H7 (cell line): ENCODE results near the gene CHRNB1. TPM values are rescaled to one million over a fixed set of nuclear protein-coding genes. Genes with fewer than 3 reads are reported as not detected.

Experiments
- DNase-seq: peaks from one replicate; pipeline ENCODE4 v3.0.0; 2012
- H3K27me3 ChIP-seq: 2 replicates; pipeline ENCODE4 v1.6.0; 2011; ENCODE audit warnings: mild to moderate bottlenecking, low read length; ENCODE audit not compliant: control insufficient read depth, insufficient read depth
- H3K36me3 ChIP-seq: replicated peaks from 2 replicates; pipeline ENCODE4 v1.5.1; 2011; ENCODE audit warnings: low read length; ENCODE audit not compliant: control insufficient read depth, insufficient read depth
- H3K4me3 ChIP-seq: 2 replicates; pipeline ENCODE4 v1.5.1; 2011; ENCODE audit warnings: low read depth, mild to moderate bottlenecking, control low read depth, low read length, moderate library complexity; ENCODE audit not compliant: insufficient read depth
- total RNA-seq: library from RNA; depleted of rRNA; stranded (reverse); fragments of >200 nt; shearing (Covaris generic); gene quantifications from 2 replicates; pipeline ENCODE4 v1.2.3, GENCODE V29; 2014; rRNA removed

The CHRNB1 gene
- 6.6 and 6.8 TPM in 2 replicates for total RNA-seq

DNA sequence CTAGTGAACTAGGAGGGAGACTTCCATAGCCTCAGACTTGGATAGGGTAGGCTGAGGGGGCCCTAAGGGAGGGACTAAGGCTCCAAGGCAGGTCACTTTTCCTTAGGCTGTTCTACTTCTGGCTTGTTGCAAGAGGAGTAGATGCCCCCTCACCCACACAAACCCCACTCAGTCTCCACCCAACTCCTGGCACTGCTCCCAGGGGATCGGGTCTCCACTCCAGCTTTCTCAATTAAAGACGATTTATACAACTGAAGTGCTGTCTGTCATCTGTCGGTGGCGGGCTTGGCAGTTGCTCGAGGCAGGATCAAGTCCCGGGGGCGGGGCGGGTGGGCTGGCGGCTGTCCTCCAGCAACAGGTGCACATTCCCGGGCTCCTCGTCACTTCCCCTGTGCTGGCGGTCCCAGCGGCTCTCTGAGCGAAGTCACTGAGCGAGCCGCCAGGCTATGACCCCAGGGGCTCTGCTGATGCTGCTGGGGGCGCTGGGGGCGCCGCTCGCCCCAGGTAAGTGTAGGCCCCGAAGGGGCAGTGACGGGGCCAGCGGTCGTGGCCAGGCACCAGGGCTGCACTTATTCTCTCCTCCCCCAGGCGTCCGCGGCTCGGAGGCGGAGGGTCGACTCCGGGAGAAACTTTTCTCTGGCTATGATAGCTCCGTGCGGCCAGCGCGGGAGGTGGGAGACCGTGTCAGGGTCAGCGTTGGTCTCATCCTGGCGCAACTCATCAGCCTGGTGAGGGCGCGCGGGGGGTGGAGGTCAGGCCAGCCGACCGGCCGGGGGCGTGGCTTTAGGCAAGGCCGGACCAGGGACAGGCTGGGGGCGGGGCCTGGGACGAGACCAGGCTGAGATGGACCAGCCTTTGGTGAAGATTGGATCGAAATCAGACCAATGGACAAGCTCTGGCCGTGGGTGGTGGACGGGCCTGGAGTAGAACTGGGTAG is at the start of gene CHRNB1:
Gene CHRNB1 (plus strand): TSS at position 380 of the 937 bp plus-strand sequence. CDS start 67 bp downstream, at position 447.
- Histone ChIP-seq H3K36me3 (no peaks in the 10 kb centered on the region), H3K27me3 (peaks cover 31% of the 10 kb centered on the region), H3K4me3 (peak within 1 kb of the TSS; percentile 65)
- DNase-seq: peak; percentile 98

DNA sequence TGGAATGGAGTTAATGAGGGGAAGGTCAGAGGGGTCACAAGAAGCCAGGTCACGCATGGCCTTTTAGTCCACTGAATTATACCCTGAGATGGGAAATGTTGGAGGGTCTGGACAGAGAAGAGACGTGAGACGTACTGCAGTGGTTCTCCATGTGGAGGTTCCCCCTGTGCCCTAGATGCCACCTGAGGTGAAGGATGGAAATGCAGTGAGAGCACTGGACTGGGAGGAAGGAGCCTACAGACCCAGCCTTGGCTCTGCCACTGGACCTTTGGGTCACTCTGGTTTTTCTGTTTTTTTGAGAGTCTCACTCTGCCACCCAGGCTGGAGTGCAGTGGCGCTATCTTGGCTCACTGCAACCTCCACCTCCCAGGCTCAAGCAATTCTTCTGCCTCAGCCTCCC is 48.7 kb upstream of the CHRNB1 start:
- H3K4me3 ChIP-seq: no peak overlapping the region
- peak; percentile 31 for DNase-seq
- no peaks in the 10 kb centered on the region for H3K27me3 ChIP-seq
- peaks cover 7% of the 10 kb centered on the region for H3K36me3 ChIP-seq

GRCh38 chr17:7398612-7399011 is 46.2 kb upstream of the CHRNB1 start:
- Histone ChIP-seq H3K4me3 (no peak overlapping the region), H3K27me3 (no peaks in the 10 kb centered on the region), H3K36me3 (peaks cover 4% of the 10 kb centered on the region)
- DNase-seq: no peak

DNA sequence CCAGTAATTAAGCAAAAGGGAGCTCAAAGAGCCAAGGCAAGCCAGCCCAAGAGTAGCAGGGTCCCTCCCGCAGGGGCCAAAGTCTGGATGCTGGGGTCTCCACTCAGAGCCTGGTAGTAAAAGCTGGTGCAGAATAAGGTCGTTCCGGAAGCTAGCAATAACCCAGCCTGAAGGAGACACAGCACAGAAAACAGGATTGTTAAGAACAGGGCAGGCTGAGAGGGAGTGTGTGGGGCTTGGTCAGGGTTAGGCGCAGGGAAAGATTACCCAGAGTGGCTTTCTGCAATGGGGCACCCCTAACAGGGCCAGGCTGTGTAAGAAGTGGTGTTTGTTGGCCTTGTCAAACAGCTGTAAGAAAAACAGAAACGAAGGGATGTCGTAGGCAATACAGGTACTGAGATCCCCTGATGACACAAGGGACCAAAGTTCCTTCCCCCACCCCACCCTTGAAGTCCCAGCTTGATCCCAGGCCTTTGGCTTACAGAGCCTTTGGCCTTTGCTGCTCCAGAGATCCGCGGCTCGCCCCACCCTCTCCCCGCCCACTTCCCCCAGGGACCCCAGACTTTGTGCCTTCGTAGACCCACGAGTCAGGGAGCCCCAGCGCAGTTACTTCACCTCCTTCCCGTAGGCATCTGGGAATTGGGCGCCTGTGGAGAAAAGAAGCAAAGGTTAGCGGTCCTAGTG is 41.7 kb upstream of the CHRNB1 start:
- Histone ChIP-seq H3K27me3 (peaks cover 5% of the 10 kb centered on the region), H3K4me3 (peak overlapping the region; percentile 87), H3K36me3 (peaks cover 4% of the 10 kb centered on the region)
- no peak for DNase-seq

GRCh38 chr17:7403727-7403976 is 41.2 kb upstream of the CHRNB1 start:
- peak; percentile 91 for DNase-seq
- Histone ChIP-seq H3K4me3 (peak overlapping the region; percentile 87), H3K36me3 (peaks cover 4% of the 10 kb centered on the region), H3K27me3 (peaks cover 7% of the 10 kb centered on the region)

GRCh38 chr17:7403977-7404736 is 40.7 kb upstream of the CHRNB1 start, which contains the start of gene TMEM256:
TMEM256 (minus strand) TSS chr17:7404097; CDS start chr17:7404084, 13 bp downstream.
- Histone ChIP-seq H3K27me3 (peaks cover 11% of the 10 kb centered on the region), H3K36me3 (peaks cover 5% of the 10 kb centered on the region), H3K4me3 (peak within 1 kb of the TSS; percentile 87)
- DNase-seq: peak; percentile 96

- DNase-seq: peak; percentile 95
- peaks cover 9% of the 10 kb centered on the region for H3K36me3 ChIP-seq
- H3K4me3 ChIP-seq: peak overlapping the region; percentile 82
- peaks cover 11% of the 10 kb centered on the region for H3K27me3 ChIP-seq
These were observed 40.0 kb upstream of the CHRNB1 start for GRCh38 chr17:7404737-7405349.

DNA sequence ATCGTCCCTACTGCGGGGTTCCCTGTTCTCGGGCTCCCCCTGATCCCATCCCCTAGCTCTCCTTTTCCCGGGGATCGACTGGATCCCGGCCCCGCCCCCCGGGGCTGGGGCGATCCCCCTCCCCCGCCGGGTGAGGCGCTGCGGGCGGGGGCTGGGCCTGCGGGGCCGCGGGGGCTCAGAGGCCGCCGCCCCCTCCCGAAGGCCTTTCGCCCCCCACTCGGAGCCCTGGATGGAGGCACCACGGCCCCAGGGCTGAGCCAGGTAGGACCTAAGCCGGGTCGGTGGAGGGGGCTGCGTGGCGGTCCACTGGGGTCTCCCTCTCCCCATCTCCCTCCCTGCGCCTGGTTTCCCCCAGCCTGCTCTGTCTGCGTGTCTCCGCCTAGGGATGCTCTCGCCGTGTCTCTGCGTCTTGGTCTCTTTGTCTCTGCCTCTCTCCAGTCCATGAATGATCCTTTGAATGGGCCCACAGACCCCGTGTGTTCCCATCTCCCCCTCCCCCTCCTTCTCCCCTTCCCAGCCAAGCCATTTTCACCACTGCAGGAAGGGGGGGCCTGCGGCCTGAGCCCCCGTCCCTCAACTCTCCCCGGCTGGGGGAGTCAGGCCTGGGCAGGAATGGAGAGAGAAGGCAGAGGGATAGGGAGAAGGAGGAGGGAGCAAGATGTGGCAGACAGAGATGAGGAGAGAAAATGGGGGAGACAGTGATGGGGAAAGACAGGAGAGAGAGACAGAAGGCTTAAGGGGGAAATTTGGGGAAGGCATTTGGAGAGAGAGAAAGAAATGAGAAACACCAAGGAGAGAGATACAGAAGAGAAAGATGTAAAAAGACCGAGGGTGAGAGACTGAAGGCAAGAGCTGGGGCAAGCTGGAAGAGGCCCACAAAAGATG is 39.3 kb upstream of the CHRNB1 start:
- Histone ChIP-seq H3K4me3 (peak overlapping the region; percentile 82), H3K36me3 (peaks cover 13% of the 10 kb centered on the region), H3K27me3 (peaks cover 11% of the 10 kb centered on the region)
- peak; percentile 89 for DNase-seq

GRCh38 chr17:7406235-7406825 is 38.5 kb upstream of the CHRNB1 start:
- H3K36me3 ChIP-seq: peaks cover 11% of the 10 kb centered on the region
- DNase-seq: peak; percentile 79
- peak overlapping the region; percentile 82 for H3K4me3 ChIP-seq
- H3K27me3 ChIP-seq: peaks cover 11% of the 10 kb centered on the region

- no peak overlapping the region for H3K4me3 ChIP-seq
- H3K36me3 ChIP-seq: peaks cover 11% of the 10 kb centered on the region
- DNase-seq: peak; percentile 73
- peaks cover 11% of the 10 kb centered on the region for H3K27me3 ChIP-seq
These were observed 37.8 kb upstream of the CHRNB1 start for GRCh38 chr17:7407082-7407481.

DNA sequence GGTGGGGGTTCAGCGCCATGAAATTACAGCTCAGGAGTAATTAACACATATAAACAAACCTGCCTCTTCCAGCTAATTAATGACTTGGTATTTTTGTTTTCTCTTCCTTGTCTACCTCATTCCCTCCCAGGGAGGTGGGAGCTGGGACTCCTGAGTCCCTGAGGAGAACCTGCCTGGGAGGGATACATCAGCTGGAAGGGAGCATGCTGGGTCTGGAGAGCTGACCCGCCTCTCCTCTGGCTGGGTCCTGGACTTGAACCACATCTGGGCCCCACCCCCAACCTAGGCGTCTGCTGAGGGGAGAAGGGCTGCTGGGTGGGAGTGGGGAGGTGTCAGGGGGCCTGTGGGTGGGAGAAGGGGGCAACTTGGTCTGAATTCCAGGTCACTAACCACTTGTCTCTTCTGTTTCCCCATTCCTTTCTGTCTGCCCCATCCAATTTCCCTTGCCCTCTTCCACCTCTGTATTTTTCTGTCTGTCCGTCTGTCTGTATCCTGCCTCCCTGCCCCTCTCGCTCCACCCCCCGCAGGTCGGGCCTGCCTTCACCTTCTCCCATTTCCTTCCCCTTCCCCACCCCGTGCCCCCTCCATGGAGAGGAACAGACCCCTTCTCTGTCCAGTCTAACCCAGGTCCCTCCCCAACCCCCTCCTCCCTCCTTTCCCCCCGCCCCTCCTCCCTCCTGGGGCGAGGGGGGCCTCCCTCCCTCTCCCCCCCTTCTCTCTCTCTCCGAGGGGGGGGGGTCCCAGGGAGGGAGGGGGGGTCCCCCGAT is 37.2 kb upstream of the CHRNB1 start, which contains the start of gene NLGN2:
Gene NLGN2 (plus strand): TSS at position 361 of the 767 bp plus-strand sequence. CDS start 411 bp downstream, outside the sequence.
- H3K4me3 ChIP-seq: peak within 1 kb of the TSS; percentile 36
- peaks cover 11% of the 10 kb centered on the region for H3K36me3 ChIP-seq
- H3K27me3 ChIP-seq: peaks cover 11% of the 10 kb centered on the region
- DNase-seq: peak; percentile 82

DNA sequence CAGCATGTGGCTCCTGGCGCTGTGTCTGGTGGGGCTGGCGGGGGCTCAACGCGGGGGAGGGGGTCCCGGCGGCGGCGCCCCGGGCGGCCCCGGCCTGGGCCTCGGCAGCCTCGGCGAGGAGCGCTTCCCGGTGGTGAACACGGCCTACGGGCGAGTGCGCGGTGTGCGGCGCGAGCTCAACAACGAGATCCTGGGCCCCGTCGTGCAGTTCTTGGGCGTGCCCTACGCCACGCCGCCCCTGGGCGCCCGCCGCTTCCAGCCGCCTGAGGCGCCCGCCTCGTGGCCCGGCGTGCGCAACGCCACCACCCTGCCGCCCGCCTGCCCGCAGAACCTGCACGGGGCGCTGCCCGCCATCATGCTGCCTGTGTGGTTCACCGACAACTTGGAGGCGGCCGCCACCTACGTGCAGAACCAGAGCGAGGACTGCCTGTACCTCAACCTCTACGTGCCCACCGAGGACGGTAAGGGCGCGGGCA is 36.6 kb upstream of the CHRNB1 start:
- Histone ChIP-seq H3K36me3 (peaks cover 9% of the 10 kb centered on the region), H3K27me3 (peaks cover 11% of the 10 kb centered on the region), H3K4me3 (peak overlapping the region; percentile 36)
- no peak for DNase-seq
